ENCODE data around the gene SEPTIN5. TPM values are rescaled to one million over a fixed set of nuclear protein-coding genes. Genes with fewer than 3 reads are reported as not detected.

Gene SEPTIN5
- total RNA-seq, 1 donor from 2014 or later = not detected

- intact Hi-C loops (cut with micrococcal nuclease) = no loop called here
Observed at GRCh38 chr22:19705181-19705934, 8.9 kb upstream of the SEPTIN5 start.

GRCh38 chr22:19706661-19707151, 7.6 kb upstream of the SEPTIN5 start:
- intact Hi-C loops (cut with micrococcal nuclease) = no loop called here

- intact Hi-C loops (cut with micrococcal nuclease) = no loop called here
Observed at GRCh38 chr22:19707347-19708290, 6.7 kb upstream of the SEPTIN5 start.

- intact Hi-C loops (cut with micrococcal nuclease) = no loop called here
Observed at GRCh38 chr22:19708321-19709011, 5.8 kb upstream of the SEPTIN5 start.

GRCh38 chr22:19709063-19709769, 5.1 kb upstream of the SEPTIN5 start:
- intact Hi-C loops (cut with micrococcal nuclease) = no loop called here

- intact Hi-C loops (cut with micrococcal nuclease) = loop anchor here (10.0 kb wide), 1 partner anchor 235 kb away; the partner anchor contains the start of genes CDC45 and UFD1
Observed at GRCh38 chr22:19710020-19710768, 4.1 kb upstream of the SEPTIN5 start.

GRCh38 chr22:19710769-19711106, 3.6 kb upstream of the SEPTIN5 start:
- intact Hi-C loops (cut with micrococcal nuclease) = loop anchor here (10.0 kb wide), 1 partner anchor 236 kb away; the partner anchor contains the start of genes CDC45 and UFD1

GRCh38 chr22:19713245-19713644, 1.1 kb upstream of the SEPTIN5 start:
- intact Hi-C loops (cut with micrococcal nuclease) = loop anchor here (10.0 kb wide), 1 partner anchor 238 kb away; the partner anchor contains the start of genes CDC45 and UFD1

- intact Hi-C loops (cut with micrococcal nuclease) = loop anchor here (10.0 kb wide), 1 partner anchor 239 kb away; the partner anchor contains the start of genes CDC45 and UFD1
Observed at GRCh38 chr22:19713650-19714311, 522 bp upstream of the SEPTIN5 start.

GRCh38 chr22:19715188-19715930, 1.1 kb downstream of the SEPTIN5 start:
- intact Hi-C loops (cut with micrococcal nuclease) = loop anchor here (10.0 kb wide), 1 partner anchor 241 kb away; the partner anchor contains the start of genes CDC45 and UFD1

- intact Hi-C loops (cut with micrococcal nuclease) = loop anchor here (10.0 kb wide), 1 partner anchor 241 kb away; the partner anchor contains the start of genes CDC45 and UFD1
Observed at GRCh38 chr22:19716041-19716828, 1.9 kb downstream of the SEPTIN5 start.

- intact Hi-C loops (cut with micrococcal nuclease) = loop anchor here (10.0 kb wide), 1 partner anchor 242 kb away; the partner anchor contains the start of genes CDC45 and UFD1
Observed at GRCh38 chr22:19716829-19717105, 2.5 kb downstream of the SEPTIN5 start.

GRCh38 chr22:19717181-19717580, 2.9 kb downstream of the SEPTIN5 start:
- intact Hi-C loops (cut with micrococcal nuclease) = loop anchor here (10.0 kb wide), 1 partner anchor 242 kb away; the partner anchor contains the start of genes CDC45 and UFD1

GRCh38 chr22:19717691-19718455, 3.6 kb downstream of the SEPTIN5 start:
- intact Hi-C loops (cut with micrococcal nuclease) = loop anchor here (1.0 to 10.0 kb wide), 3 partner anchors 39 to 243 kb away; partner anchors contain the start of genes CDC45 and UFD1

GRCh38 chr22:19718456-19719049, 4.2 kb downstream of the SEPTIN5 start:
- intact Hi-C loops (cut with micrococcal nuclease) = loop anchor here (1.0 to 10.0 kb wide), 3 partner anchors 39 to 244 kb away; partner anchors contain the start of genes CDC45 and UFD1

- intact Hi-C loops (cut with micrococcal nuclease) = loop anchor here (2.0 to 10.0 kb wide), 2 partner anchors 48 to 244 kb away; partner anchors contain the start of genes CDC45 and UFD1
Observed at GRCh38 chr22:19719050-19719482, 4.8 kb downstream of the SEPTIN5 start.
